Stimulated activated CD8-positive, alpha-beta memory T cell treated with anti-CD3 and anti-CD28 coated beads, Interleukin-15, amount 100 ng/mL, for 24 hours (primary cell): ENCODE results near the gene MUC12.
A peak's percentile ranks its signal among the peaks of the same experiment; 100 is the strongest.
"Not testable (repeated sequence)": the region's sequence is repeated elsewhere in the genome, so short reads cannot be mapped to it uniquely, and the experiment has no call there.

ENCODE experiments used
- DNase-seq: peaks from one replicate; pipeline ENCODE4 v3.0.0-alpha.2; 2020; ENCODE audit warnings: low read depth

The MUC12 gene

GRCh38 chr7:100994671-100995070, 25.3 kb downstream of the MUC12 start:
- DNase-seq, result not testable (repeated sequence)

DNA sequence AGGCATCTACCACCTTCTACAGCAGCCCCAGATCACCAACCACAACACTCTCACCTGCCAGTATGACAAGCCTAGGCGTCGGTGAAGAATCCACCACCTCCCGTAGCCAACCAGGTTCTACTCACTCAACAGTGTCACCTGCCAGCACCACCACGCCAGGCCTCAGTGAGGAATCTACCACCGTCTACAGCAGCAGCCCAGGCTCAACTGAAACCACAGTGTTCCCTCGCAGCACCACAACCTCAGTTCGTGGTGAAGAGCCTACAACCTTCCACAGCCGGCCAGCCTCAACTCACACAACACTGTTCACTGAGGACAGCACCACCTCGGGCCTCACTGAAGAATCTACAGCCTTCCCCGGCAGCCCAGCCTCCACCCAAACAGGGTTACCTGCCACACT, 29.2 kb downstream of the MUC12 start:
- not testable (repeated sequence) for DNase-seq

DNA sequence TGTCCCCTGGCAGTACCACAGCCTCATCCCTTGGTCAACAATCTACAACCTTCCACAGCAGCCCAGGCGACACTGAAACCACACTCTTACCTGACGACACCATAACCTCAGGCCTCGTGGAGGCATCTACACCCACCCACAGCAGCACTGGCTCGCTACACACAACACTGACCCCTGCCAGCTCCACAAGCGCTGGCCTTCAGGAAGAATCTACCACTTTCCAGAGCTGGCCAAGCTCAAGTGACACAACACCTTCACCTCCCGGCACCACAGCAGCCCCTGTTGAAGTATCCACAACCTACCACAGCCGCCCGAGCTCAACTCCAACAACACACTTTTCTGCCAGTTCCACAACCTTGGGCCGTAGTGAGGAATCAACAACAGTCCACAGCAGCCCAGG, 30.0 kb downstream of the MUC12 start:
- DNase-seq, result not testable (repeated sequence)

DNA sequence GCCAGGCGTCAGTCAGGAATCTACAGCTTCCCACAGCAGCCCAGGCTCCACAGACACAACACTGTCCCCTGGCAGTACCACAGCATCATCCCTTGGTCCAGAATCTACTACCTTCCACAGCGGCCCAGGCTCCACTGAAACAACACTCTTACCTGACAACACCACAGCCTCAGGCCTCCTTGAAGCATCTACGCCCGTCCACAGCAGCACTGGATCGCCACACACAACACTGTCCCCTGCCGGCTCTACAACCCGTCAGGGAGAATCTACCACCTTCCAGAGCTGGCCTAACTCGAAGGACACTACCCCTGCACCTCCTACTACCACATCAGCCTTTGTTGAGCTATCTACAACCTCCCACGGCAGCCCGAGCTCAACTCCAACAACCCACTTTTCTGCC, 30.7 kb downstream of the MUC12 start:
- DNase-seq, result not testable (repeated sequence)

GRCh38 chr7:101002333-101002732, 33.0 kb downstream of the MUC12 start:
- DNase-seq, result not testable (repeated sequence)

- not testable (repeated sequence) for DNase-seq
Observed at GRCh38 chr7:101007361-101007760, 38.0 kb downstream of the MUC12 start.

DNA sequence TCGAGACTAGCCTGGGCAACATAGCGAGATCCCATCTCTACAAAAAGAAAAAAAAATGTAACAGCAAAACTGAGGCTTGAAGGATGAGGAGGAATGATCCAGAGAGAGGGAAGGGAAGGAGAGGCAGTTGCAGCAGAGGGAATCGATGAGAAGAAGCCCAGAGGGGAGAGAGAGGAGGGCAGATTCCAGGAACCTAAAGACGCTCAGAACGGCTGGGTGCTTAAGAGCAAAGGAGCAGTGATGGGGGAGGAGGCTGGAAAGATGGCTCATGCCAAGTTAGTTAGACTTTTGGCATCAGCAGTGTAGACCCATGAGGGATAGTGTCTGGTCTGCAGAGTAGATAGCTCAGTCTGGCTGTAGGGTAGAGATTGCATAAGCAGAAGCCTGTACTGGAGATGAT, 40.3 kb downstream of the MUC12 start:
- DNase-seq, result no peak

DNA sequence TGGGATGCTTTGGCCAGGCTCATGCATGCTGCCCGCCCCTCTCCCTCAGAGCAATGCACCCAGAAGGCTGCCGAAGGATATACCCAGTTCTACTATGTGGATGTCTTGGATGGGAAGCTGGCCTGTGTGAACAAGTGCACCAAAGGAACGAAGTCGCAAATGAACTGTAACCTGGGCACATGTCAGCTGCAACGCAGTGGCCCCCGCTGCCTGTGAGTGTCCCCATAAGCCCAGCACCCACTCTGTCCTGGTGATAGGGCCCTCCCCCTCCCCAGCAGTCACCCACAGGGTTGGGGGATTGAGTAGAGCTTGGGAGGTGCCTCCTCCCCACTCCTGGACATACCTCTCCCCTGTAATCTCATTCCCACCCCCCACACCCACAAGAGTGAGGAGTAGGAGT, 43.6 kb downstream of the MUC12 start:
- no peak for DNase-seq

DNA sequence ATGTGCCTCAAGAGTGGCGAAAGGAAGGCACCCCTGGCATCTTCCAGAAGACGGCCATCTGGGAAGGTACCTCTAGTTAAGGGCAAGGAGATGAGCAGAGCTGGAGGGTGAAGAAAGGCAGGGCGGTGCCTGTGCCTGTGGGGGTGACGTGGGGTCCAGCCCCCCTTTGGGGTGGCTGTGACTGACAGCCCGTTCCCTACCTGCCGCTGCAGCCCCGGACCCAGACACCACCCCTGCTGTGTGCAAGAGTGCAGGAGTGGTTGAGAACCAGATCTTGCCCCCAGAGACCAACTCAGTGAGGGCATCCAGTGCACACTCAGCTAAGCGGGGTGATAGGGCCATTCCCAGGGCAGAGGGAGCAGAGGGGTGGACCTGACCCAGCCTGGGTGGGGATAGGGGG, 46.3 kb downstream of the MUC12 start:
- no peak for DNase-seq

GRCh38 chr7:101017064-101017777, 47.9 kb downstream of the MUC12 start:
- DNase-seq, result peak; percentile 20

DNA sequence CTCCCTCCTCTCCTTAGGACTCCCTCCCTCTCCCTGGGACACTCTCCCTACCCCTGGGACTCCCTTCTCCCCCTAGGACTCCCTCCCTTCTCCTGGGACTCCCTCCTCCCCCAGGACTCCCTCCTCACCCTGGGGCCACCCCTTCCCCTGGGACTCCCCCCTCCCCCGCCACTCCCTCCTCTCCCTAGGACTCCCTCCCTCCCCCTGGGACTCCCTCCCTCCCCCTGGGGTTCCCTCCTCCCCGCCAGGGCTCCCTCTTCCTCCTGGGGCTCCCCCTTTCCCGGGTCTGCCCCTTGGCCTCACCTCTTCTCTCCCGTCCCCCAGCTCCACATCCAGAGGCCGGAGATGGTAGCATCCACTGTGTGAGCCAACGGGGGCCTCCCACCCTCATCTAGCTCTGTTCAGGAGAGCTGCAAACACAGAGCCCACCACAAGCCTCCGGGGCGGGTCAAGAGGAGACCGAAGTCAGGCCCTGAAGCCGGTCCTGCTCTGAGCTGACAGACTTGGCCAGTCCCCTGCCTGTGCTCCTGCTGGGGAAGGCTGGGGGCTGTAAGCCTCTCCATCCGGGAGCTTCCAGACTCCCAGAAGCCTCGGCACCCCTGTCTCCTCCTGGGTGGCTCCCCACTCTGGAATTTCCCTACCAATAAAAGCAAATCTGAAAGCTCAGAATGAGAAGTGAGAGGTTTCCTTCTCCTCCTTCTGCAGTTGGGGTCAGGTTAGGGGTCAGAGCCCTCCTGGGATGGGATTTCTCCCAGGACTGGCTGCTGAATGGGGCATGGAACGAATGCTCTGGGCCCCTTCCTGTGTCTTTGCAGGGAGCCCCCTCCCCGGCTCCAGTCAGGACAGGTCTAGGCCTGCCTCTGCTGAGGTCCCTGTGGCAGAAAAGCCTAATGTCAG, 49.2 kb downstream of the MUC12 start:
- no peak for DNase-seq

DNA sequence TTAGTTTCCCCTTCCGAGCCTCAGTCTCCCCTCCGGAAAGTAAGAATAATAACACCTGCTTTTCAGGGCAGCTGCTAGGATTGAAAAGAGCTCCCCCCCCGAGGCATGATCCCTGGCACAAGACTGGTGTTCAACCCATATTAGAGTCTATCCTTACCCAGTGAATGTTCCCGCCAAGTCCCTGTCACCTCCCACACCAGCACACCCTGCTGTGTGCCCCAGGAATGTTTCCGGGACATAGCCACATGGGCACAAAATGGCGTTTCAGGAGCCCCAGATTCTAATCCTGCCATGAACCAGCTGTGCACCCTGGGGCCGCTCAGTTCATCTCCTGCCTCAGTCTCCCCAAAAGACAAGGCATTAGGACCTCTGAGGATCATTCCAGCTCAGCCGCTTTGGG, 51.1 kb downstream of the MUC12 start:
- DNase-seq, result no peak

GRCh38 chr7:101021703-101022102, 52.3 kb downstream of the MUC12 start:
- DNase-seq, result no peak

DNA sequence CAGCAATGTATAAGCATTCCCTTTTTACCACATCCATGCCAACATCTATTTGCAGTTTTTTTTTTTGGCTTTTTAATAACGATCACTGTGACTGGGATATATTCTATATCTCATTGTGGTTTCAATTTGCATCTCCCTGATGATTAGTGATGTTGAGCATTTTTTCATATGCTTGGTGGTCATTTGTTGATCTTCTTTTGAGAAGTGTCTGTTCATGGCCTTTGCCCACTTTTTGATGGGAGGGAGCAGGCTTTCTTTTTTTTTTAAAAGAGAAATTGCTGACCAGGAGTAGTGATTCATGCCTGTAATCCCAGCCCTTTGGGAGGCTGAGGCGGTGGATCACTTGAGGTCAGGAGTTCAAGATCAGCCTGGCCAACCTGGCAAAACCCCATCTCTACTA, 54.5 kb downstream of the MUC12 start:
- no peak for DNase-seq

- no peak for DNase-seq
Observed at GRCh38 chr7:101031082-101031481, 61.7 kb downstream of the MUC12 start.

GRCh38 chr7:101035941-101036340, 66.6 kb downstream of the MUC12 start:
- DNase-seq, result no peak

GRCh38 chr7:101041283-101041682, 71.9 kb downstream of the MUC12 start:
- DNase-seq, result not testable (repeated sequence)

GRCh38 chr7:101058355-101058754, 89.0 kb downstream of the MUC12 start:
- DNase-seq, result peak; percentile 25

- no peak for DNase-seq
Observed at GRCh38 chr7:101059620-101059942, 90.2 kb downstream of the MUC12 start.

DNA sequence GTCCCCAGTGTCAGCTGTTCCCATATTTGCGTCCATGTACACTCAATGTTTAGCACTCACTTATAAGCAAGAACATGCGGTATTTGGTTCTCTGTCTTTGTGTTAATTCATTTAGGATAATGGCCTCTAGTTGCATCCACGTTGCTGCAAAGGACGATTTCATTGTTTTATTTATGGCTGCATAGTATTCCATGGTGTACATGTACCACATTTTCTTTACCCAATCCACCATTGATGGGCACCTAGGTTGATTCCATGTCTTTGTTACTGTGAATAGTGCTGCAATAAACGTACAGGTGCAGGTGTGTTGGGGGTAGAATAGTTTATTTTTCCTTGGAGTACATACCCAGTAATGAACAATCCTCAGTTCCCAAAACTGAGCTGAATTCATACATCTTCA, 91.6 kb downstream of the MUC12 start:
- no peak for DNase-seq

- not testable (repeated sequence) for DNase-seq
Observed at GRCh38 chr7:101064176-101064550, 94.8 kb downstream of the MUC12 start.

GRCh38 chr7:101065162-101065561, 95.8 kb downstream of the MUC12 start:
- DNase-seq, result not testable (repeated sequence)

- DNase-seq, result no peak
Observed at GRCh38 chr7:101066141-101066832, 96.9 kb downstream of the MUC12 start.
